Endodermal cell (in vitro differentiated cells): ENCODE data around the gene IMMP2L. TPM values are rescaled to one million over a fixed set of nuclear protein-coding genes. Genes with fewer than 3 reads are reported as not detected.
"Not testable (repeated sequence)": the region's sequence is repeated elsewhere in the genome, so short reads cannot be mapped to it uniquely, and the experiment has no call there.

Experiments
- DNase-seq: peaks from one replicate; pipeline ENCODE4 v3.0.0-alpha.2; 2017
- H3K27ac ChIP-seq: 2 replicates; pipeline ENCODE4 v1.5.1; 2013; ENCODE audit warnings: mild to moderate bottlenecking, low read depth, low read length, moderate library complexity
- H3K27me3 ChIP-seq: 2 replicates; pipeline ENCODE4 v1.6.1; 2013; ENCODE audit warnings: mild to moderate bottlenecking, low read length, moderate library complexity; ENCODE audit not compliant: insufficient read depth, control insufficient read depth, poor library complexity, severe bottlenecking
- H3K36me3 ChIP-seq: 2 replicates; pipeline ENCODE4 v1.7.0; 2013; ENCODE audit warnings: mild to moderate bottlenecking, low read length, moderate library complexity; ENCODE audit not compliant: control insufficient read depth, insufficient read depth
- H3K4me1 ChIP-seq: one replicate; pipeline ENCODE4 v1.7.0; 2013; ENCODE audit warnings: low read length; ENCODE audit not compliant: control insufficient read depth, insufficient read depth
- H3K4me3 ChIP-seq: 2 replicates; pipeline ENCODE4 v1.5.1; 2013; ENCODE audit warnings: mild to moderate bottlenecking, low read length, moderate library complexity
- H3K9ac ChIP-seq: 2 replicates; pipeline ENCODE4 v1.6.1; 2013; ENCODE audit warnings: mild to moderate bottlenecking, low read length, moderate library complexity; ENCODE audit not compliant: poor library complexity, severe bottlenecking; ENCODE audit errors: extremely low read depth
- H3K9me3 ChIP-seq: 2 replicates; pipeline ENCODE4 v1.6.1; 2013; ENCODE audit warnings: mild to moderate bottlenecking, low read length, moderate library complexity; ENCODE audit not compliant: control insufficient read depth
- H3K27ac Mint-ChIP-seq: 2 replicates; pipeline ENCODE4 v1.8.0; 2020; ENCODE audit warnings: mixed read lengths
- H3K27me3 Mint-ChIP-seq: 2 replicates; pipeline ENCODE4 v1.8.0; 2021; ENCODE audit warnings: mild to moderate bottlenecking, mixed read lengths; ENCODE audit not compliant: insufficient read depth
- H3K36me3 Mint-ChIP-seq: 2 replicates; pipeline ENCODE4 v1.8.0; 2020; ENCODE audit warnings: low read depth, mixed read lengths
- H3K4me1 Mint-ChIP-seq: 2 replicates; pipeline ENCODE4 v1.8.0; 2020; ENCODE audit warnings: mixed read lengths
- H3K4me3 Mint-ChIP-seq: 2 replicates; pipeline ENCODE4 v1.8.0; 2020; ENCODE audit warnings: mild to moderate bottlenecking, moderate library complexity, mixed read lengths
- H3K9me3 Mint-ChIP-seq: 2 replicates; pipeline ENCODE4 v1.8.0; 2020; ENCODE audit warnings: mild to moderate bottlenecking, mixed read lengths
- WGBS, 2 experiments: methylation state at CpG; one replicate each; pipeline versions ENCODE4 v1.1.5 to v1.1.7; 2013; ENCODE audit warnings: missing lambda C conversion rate in 2 of 2, mixed read lengths in 1 of 2; ENCODE audit not compliant: insufficient coverage in 1 of 2, insufficient read length in 1 of 2; 5-methylcytosine and 5-hydroxymethylcytosine counted together
- total RNA-seq, 2 donors: library from RNA; stranded (reverse); fragmentation: NEBNext Ultra II Directional in 1 of 2; extraction: Animal tissue kit (Norgen Biotek cat#: 25700) in 1 of 2; gene quantifications; 2 replicates in 1 of 2; 3 replicates in 1 of 2; pipeline ENCODE4 v1.2.1, GENCODE V29; 2021
- TF ChIP-seq, protein P1 (sequence below): fragments of 200-600 bp; sonication (generic); conservative IDR thresholded peaks from 2 replicates; pipeline ENCODE4 v1.5.0; 2021; ENCODE audit warnings: antibody characterized with exemption, mild to moderate bottlenecking

Gene IMMP2L
- total RNA-seq, 2 donors from 2014 or later: 17.7 to 19.4 TPM

DNA sequence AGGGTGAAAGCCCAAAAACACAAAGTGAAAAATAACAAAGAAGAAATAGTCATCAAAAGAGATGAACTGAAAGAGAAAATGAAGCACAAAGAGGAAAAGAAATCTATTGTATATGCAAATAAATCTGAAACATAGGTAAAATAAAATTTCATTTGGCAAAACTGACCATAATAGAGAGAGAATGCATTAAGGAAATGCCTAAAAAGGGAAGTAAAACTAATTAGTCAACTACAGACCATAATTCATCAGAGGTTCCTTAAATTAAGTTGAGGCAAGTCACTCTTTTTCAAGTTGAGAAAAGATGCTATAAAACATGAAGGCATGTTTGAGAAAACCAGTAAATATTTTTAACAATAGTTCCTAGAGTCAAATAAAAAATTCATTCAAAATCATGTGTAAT is 238.1 kb downstream of the IMMP2L start:
- TF ChIP-seq, protein P1, sequence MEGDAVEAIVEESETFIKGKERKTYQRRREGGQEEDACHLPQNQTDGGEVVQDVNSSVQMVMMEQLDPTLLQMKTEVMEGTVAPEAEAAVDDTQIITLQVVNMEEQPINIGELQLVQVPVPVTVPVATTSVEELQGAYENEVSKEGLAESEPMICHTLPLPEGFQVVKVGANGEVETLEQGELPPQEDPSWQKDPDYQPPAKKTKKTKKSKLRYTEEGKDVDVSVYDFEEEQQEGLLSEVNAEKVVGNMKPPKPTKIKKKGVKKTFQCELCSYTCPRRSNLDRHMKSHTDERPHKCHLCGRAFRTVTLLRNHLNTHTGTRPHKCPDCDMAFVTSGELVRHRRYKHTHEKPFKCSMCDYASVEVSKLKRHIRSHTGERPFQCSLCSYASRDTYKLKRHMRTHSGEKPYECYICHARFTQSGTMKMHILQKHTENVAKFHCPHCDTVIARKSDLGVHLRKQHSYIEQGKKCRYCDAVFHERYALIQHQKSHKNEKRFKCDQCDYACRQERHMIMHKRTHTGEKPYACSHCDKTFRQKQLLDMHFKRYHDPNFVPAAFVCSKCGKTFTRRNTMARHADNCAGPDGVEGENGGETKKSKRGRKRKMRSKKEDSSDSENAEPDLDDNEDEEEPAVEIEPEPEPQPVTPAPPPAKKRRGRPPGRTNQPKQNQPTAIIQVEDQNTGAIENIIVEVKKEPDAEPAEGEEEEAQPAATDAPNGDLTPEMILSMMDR: no peak
- H3K4me3 ChIP-seq: no peak overlapping the region
- no peaks in the 10 kb centered on the region for H3K36me3 ChIP-seq
- H3K4me1 Mint-ChIP-seq: no peaks in the 10 kb centered on the region
- no peaks in the 10 kb centered on the region for H3K27me3 ChIP-seq
- H3K9me3 ChIP-seq: no peaks in the 10 kb centered on the region
- peaks cover 2% of the 10 kb centered on the region for H3K9me3 Mint-ChIP-seq
- H3K4me1 ChIP-seq: no peaks in the 10 kb centered on the region
- H3K4me3 Mint-ChIP-seq: no peak overlapping the region
- no peak for DNase-seq
- H3K36me3 Mint-ChIP-seq: no peaks in the 10 kb centered on the region
- no peak overlapping the region for H3K9ac ChIP-seq
- no peaks in the 10 kb centered on the region for H3K27me3 Mint-ChIP-seq
- H3K27ac ChIP-seq: no peak overlapping the region
- no peak overlapping the region for H3K27ac Mint-ChIP-seq

GRCh38 chr7:111323670-111324069 is 238.6 kb downstream of the IMMP2L start:
- H3K36me3 ChIP-seq, H3K4me3 Mint-ChIP-seq, DNase-seq, H3K4me3 ChIP-seq, H3K27ac ChIP-seq, H3K27ac Mint-ChIP-seq, H3K9ac ChIP-seq, H3K27me3 Mint-ChIP-seq, H3K4me1 Mint-ChIP-seq, H3K36me3 Mint-ChIP-seq, H3K4me1 ChIP-seq, H3K27me3 ChIP-seq, H3K9me3 Mint-ChIP-seq, H3K9me3 ChIP-seq: not testable (repeated sequence)
- WGBS, 2 experiments: 96% methylated on average over 3 of the region's 3 CpGs; no CpG with 5 or more reads in 1 of the 2 experiments

GRCh38 chr7:111320133-111320532 is 242.2 kb downstream of the IMMP2L start:
- H3K9ac ChIP-seq: no peak overlapping the region
- Mint-ChIP-seq H3K4me3 (no peak overlapping the region), H3K27ac (no peak overlapping the region), H3K27me3 (no peaks in the 10 kb centered on the region), H3K9me3 (peaks cover 2% of the 10 kb centered on the region), H3K36me3 (no peaks in the 10 kb centered on the region), H3K4me1 (no peaks in the 10 kb centered on the region)
- TF ChIP-seq, protein P1: no peak
- H3K9me3 ChIP-seq: no peaks in the 10 kb centered on the region
- H3K27ac ChIP-seq: no peak overlapping the region
- DNase-seq: no peak
- no peaks in the 10 kb centered on the region for H3K4me1 ChIP-seq
- no peak overlapping the region for H3K4me3 ChIP-seq
- no peaks in the 10 kb centered on the region for H3K27me3 ChIP-seq
- no peaks in the 10 kb centered on the region for H3K36me3 ChIP-seq

DNA sequence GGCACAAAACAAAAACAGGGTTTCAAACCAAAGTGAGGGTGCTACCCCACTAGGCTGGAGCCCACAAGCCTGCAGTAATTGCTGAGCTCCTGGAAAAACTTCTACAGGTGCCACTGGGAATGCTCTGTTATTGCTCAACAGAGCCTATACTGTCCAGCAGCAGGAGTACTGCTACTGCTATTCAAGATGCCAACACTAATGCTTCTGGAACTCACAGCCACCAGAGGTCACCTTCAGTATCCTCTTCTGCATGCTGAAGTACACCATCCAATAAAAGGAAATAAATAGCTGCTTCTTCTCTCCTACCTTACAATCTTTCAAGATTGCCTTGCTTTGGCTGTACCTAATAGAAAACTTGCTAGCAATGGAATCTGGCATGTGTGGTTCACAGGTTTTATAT is 249.3 kb downstream of the IMMP2L start:
- no peaks in the 10 kb centered on the region for H3K27me3 Mint-ChIP-seq
- Histone ChIP-seq H3K27me3 (no peaks in the 10 kb centered on the region), H3K36me3 (no peaks in the 10 kb centered on the region), H3K27ac (no peak overlapping the region), H3K4me1 (no peaks in the 10 kb centered on the region), H3K9ac (no peak overlapping the region), H3K4me3 (no peak overlapping the region), H3K9me3 (no peaks in the 10 kb centered on the region)
- H3K4me1 Mint-ChIP-seq: no peaks in the 10 kb centered on the region
- no peaks in the 10 kb centered on the region for H3K9me3 Mint-ChIP-seq
- H3K36me3 Mint-ChIP-seq: no peaks in the 10 kb centered on the region
- H3K4me3 Mint-ChIP-seq: no peak overlapping the region
- TF ChIP-seq, protein P1: peak; percentile 42
- peak; percentile 39 for DNase-seq
- no peak overlapping the region for H3K27ac Mint-ChIP-seq
